ENCODE measurements around the gene C1QC.

C1QC gene

DNA sequence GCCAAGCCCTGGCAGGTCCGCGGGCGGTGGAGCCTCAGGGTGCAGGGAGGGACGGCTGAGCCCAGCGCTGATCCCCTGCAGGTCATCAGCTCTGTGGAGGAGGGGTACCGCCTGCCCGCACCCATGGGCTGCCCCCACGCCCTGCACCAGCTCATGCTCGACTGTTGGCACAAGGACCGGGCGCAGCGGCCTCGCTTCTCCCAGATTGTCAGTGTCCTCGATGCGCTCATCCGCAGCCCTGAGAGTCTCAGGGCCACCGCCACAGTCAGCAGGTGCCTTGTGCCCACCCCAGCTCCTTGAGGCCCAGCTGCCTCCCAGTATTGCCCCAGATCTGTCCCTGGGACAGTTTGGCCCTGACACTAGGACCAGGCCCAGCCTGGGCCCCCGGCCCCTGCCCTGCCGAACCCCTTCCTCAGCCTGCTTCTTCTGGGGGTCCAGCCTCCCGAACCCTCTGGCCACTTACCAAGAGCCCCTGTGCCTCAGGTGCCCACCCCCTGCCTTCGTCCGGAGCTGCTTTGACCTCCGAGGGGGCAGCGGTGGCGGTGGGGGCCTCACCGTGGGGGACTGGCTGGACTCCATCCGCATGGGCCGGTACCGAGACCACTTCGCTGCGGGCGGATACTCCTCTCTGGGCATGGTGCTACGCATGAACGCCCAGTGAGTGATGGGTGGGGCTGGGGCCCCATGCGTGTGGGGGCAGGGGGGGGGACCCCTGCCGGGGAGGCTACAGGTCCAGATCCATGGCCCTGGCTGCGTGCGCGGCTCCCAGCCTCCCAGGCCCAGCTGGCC lies 42.4 kb upstream of the C1QC start:
- no peak overlapping the region for H3K27ac ChIP-seq
- TF ChIP-seq, protein P1, sequence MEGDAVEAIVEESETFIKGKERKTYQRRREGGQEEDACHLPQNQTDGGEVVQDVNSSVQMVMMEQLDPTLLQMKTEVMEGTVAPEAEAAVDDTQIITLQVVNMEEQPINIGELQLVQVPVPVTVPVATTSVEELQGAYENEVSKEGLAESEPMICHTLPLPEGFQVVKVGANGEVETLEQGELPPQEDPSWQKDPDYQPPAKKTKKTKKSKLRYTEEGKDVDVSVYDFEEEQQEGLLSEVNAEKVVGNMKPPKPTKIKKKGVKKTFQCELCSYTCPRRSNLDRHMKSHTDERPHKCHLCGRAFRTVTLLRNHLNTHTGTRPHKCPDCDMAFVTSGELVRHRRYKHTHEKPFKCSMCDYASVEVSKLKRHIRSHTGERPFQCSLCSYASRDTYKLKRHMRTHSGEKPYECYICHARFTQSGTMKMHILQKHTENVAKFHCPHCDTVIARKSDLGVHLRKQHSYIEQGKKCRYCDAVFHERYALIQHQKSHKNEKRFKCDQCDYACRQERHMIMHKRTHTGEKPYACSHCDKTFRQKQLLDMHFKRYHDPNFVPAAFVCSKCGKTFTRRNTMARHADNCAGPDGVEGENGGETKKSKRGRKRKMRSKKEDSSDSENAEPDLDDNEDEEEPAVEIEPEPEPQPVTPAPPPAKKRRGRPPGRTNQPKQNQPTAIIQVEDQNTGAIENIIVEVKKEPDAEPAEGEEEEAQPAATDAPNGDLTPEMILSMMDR (conservative IDR thresholded peaks at IDR 0.05): no peak

DNA sequence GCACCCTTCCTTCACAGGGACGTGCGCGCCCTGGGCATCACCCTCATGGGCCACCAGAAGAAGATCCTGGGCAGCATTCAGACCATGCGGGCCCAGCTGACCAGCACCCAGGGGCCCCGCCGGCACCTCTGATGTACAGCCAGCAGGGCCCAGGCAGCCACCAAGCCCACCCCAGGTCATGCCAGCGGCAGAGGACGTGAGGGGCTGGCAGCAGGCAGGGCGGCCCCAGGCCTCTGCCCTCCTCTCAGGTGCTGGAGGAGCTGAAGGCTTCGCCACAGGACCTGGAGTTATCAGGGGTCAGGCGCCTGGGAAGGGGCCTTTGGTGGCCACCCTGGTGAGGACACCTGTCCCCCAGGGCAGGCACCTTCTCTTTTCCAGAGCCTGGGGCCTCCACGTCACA lies 41.8 kb upstream of the C1QC start:
- H3K27ac ChIP-seq: no peak overlapping the region
- TF ChIP-seq, protein P1 (conservative IDR thresholded peaks at IDR 0.05): no peak

DNA sequence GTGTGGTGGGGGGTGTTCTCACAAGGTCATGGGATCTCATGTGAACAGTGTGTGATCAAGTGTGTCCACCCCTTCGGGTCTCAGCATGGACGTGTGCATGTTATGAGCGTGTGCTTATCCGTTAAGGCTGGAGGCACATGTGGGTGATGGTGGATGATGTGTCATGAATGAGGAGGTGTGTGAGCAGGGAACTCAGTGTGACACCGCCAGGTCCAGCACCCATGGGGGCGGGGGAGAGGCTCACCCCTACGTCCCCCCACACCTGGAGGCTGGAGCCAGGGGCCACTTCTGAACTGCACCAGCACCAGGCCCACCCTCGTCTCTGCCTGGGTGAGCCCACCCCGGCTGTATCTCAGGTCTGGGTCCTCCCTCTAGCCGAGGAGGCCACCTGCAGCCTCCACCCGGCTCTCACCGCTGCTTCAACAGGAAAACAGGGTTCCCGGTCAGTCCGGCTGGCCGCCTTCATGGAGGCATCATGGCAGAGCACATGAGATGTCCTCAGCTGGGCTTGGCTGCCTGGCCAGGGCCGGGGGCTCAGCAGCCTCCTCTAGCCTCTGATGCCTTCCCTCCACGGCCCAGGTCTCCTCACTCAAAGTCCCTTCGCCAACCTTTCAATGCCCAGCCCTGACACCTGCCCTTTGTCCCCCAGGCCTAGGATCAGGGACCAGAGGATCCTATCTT lies 41.2 kb upstream of the C1QC start:
- TF ChIP-seq, protein P1 (conservative IDR thresholded peaks at IDR 0.05): no peak
- no peak overlapping the region for H3K27ac ChIP-seq

DNA sequence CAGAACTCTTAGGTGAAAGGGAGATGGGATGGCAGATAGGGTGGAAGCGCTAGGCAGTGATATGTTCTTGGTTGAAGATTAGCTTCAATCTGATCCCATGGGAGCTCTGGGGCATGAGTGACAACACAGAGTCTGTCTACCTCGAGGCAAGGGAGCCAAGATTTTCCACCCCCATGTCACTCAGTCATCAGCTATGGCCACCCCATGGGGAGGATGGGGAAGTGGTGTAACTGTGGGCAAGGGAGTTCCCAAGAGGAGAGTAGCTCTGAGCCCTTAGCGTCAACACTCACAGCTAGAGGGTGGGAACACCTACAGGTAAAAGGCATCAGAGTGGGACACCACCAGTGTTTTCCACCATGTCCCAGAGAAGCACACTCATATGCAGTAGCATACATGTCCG lies 37.3 kb upstream of the C1QC start:
- TF ChIP-seq, protein P1 (conservative IDR thresholded peaks at IDR 0.05): no peak
- H3K27ac ChIP-seq: no peak overlapping the region

DNA sequence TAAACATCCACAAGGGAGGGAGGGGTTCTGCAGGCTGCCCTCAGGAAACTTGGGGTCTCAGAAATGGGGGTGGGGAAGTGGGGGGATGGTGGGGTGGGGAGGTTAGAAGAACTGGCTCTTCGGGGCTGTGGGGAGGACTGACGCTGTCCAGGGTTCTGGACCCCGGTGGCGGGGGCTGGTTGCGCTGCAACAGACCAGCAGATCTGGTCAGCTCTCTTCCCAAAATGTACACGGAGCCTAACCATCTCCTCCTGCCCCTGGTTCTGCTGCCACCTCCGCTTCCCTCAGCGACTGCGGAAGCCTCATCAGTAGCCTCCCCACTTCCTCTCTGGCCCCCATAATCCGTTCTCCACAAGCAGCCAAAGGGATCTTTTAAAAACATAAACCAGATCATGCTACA lies 36.3 kb upstream of the C1QC start:
- no peak overlapping the region for H3K27ac ChIP-seq
- TF ChIP-seq, protein P1 (conservative IDR thresholded peaks at IDR 0.05): no peak

DNA sequence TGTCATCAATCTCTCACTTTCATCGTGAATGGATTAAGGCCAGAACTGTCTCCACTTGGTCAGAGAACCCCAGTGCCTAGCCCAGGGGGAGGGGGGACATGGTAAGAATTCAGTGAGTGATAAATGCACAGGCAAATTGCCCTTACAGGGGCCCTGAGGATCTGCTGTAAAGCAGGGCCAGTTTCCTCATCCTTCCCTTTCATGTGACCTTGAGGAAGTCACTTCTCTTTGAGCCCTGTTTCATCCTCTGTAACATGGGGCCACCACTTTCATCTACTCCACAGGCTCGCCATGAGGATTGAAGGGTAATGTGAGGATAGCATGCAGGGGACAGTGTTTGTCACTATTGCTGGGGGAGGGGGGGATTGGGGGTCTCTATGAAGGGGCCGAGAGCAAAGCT lies 35.1 kb upstream of the C1QC start:
- TF ChIP-seq, protein P1 (conservative IDR thresholded peaks at IDR 0.05): no peak

DNA sequence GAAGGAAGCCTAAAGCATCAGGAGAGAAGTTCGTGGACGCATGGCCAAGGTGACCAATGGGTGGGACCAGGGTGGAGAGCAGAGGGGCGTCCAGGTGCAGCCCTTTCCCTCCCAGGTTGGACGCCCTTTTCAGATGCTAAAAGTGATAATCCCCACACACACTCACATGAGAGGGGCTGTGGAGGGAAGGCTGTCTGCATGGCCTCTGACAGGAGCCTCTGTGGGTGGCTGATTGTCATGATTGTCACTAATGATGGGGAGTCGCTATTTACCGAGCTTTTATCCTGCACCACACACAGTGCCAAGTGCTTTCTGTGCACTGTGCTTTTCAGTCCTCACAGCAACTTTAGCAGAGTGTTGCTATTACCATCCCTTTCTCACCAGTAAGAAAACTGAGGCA lies 34.1 kb upstream of the C1QC start:
- TF ChIP-seq, protein P1 (conservative IDR thresholded peaks at IDR 0.05): no peak
- H3K27ac ChIP-seq: no peak overlapping the region

More for the DNA sequence above, 35.1 kb upstream of the C1QC start:
- H3K27ac ChIP-seq: no peak overlapping the region
